ENCODE results near the gene HPD. TPM values are rescaled to one million over a fixed set of nuclear protein-coding genes. Genes with fewer than 3 reads are reported as not detected.
A peak's percentile ranks its signal among the peaks of the same experiment; 100 is the strongest.

The HPD gene
- total and polyA plus RNA-seq, 7 donors = 0.27 to 2.8 (median 0.61) TPM; not detected in 1

DNA sequence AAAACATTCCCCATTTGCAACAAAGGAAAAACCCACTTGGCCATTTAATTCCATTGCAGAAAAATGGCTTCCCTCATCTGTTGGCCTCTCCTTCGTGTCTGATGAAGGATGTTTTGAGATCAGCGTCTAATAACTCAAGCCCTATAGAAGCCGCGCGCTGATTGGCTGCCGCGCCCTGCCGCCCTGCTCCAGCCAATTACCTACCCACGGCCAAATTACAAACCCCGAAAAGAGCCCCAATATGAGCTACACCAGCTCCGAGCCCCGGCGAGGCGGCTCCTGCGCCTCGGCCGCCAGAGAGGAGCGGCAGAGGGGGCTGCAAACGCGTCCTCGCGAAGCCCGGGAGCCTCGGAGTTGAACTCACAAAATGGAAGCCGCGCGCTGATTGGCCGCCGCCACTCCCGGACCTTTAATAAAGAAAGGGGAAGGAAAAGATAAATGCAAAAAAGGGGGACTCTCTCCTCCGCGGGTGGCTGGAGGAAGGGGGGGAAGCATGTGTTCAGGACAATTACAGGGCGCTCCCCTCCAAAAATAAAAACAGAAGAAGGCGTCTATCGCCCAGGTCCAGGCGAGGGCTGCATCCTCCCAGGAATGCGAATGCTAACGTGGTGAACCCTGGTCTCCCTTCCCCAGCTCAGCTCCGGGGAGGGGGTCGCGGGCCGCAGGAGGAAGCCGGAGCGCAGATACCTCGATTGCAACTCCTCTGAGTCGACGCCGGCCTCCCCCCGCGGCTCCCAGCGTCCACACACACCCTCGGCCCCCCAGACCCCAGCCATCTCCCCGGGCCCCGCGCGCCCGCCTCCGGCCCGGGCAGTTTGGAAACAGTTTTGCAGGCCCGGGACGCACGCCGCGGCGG is 55.6 kb downstream of the HPD start:
- Histone ChIP-seq H3K27me3 (no peaks in the 10 kb centered on the region), H3K9me3 (no peaks in the 10 kb centered on the region), H3K4me3 (peak overlapping the region; percentile 63 to 81 (median 78)), H3K4me1 (peaks cover 0 to 50% (median 46%) of the 10 kb centered on the region in 4 donors), H3K36me3 (peaks cover 0 to 6% (median 1%) of the 10 kb centered on the region in 4 donors), H3K27ac (peak overlapping the region; percentile 100)
- peak; percentile 99 for TF ChIP-seq POLR2AphosphoS5 (IDR thresholded peaks at IDR 0.05)
- no peak for TF ChIP-seq CTCF (IDR thresholded peaks at IDR 0.05)
- TF ChIP-seq POLR2A (IDR thresholded peaks at IDR 0.05) = peak; percentile 97 to 99
- no peak for TF ChIP-seq EP300 (IDR thresholded peaks at IDR 0.05)
- DNase-seq = peak; percentile 96
- intact Hi-C loops (cut with DNase I) = loop anchor here (10.0 kb wide), 1 partner anchor 262 kb away; no protein-coding TSS in a partner anchor
- 0 to 1% methylated on average over 65 of the region's 65 CpGs for WGBS, 2 donors

GRCh38 chr12:121802485-121802842 is 56.2 kb downstream of the HPD start:
- intact Hi-C loops (cut with DNase I) = loop anchor here (10.0 kb wide), 1 partner anchor 262 kb away; no protein-coding TSS in a partner anchor
- Histone ChIP-seq H3K27me3 (no peaks in the 10 kb centered on the region), H3K4me1 (peaks cover 0 to 50% (median 47%) of the 10 kb centered on the region in 4 donors), H3K36me3 (peaks cover 0 to 1% (median 0%) of the 10 kb centered on the region in 4 donors), H3K9me3 (no peaks in the 10 kb centered on the region), H3K27ac (peak overlapping the region; percentile 100), H3K4me3 (peak overlapping the region; percentile 63 to 81 (median 78))
- no peak for TF ChIP-seq POLR2A (IDR thresholded peaks at IDR 0.05)
- TF ChIP-seq EP300 (IDR thresholded peaks at IDR 0.05) = no peak
- TF ChIP-seq POLR2AphosphoS5 (IDR thresholded peaks at IDR 0.05) = no peak
- no peak for TF ChIP-seq CTCF (IDR thresholded peaks at IDR 0.05)
- no peak for DNase-seq
- WGBS, 2 donors = 0% methylated on average over 1 of the region's 1 CpG

DNA sequence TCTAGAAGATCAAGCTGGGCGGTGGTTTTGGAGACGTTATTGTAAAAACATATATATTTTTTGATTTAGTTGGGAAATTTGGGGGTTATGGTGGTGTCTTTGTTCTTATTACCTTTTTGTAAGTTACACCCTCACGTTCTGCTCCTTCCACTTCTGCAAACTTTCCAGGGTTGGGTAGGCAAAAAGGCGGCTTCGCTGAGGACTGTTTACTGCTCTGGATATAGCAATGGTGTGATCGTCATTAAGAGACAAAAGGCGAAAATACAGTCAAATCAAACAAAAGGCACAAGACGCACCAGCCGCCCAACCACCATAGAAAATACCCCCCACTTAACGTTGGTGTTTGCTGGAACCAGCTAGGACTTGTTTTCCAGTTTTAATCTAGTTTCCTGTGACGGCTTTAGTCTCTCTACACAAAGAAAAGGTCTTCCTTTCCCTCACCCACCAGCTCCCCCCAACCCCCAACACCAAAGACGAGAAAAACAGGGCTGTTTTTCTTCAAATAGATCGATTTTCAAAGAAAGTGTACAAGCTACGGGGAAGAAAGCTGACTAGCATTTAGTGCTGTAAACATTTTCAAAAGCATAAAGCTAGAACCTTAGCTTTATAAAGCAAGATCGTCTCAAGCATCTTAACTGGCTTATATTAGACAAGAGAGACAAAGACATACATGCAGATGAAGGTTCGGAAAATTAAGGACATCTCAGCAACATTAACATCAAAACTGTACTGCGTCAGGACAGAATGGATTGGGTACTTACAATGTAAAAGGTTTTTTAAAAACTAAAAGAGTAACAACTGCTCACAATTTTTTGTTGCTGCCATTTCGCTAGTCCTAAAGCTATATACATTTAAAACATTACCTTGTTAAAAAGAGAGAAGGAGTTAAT is 56.8 kb downstream of the HPD start:
- no peaks in the 10 kb centered on the region for H3K27me3 ChIP-seq
- no peaks in the 10 kb centered on the region for H3K36me3 ChIP-seq
- 1% methylated on average over 18 of the region's 18 CpGs for WGBS, 2 donors
- intact Hi-C loops (cut with DNase I) = loop anchor here (10.0 kb wide), 1 partner anchor 263 kb away; no protein-coding TSS in a partner anchor
- no peaks in the 10 kb centered on the region for H3K9me3 ChIP-seq
- no peak for TF ChIP-seq POLR2AphosphoS5 (IDR thresholded peaks at IDR 0.05)
- no peak for TF ChIP-seq CTCF (IDR thresholded peaks at IDR 0.05)
- TF ChIP-seq POLR2A (IDR thresholded peaks at IDR 0.05) = no peak
- no peak for TF ChIP-seq EP300 (IDR thresholded peaks at IDR 0.05)
- H3K4me3 ChIP-seq = peak overlapping the region; percentile 63 to 81 (median 78)
- DNase-seq = no peak
- peaks cover 0 to 50% (median 46%) of the 10 kb centered on the region in 4 donors for H3K4me1 ChIP-seq
- peak overlapping the region; percentile 100 for H3K27ac ChIP-seq

- DNase-seq = peak; percentile 93
- Histone ChIP-seq H3K4me1 (peaks cover 0 to 50% (median 46%) of the 10 kb centered on the region in 4 donors), H3K9me3 (no peaks in the 10 kb centered on the region)
Observed at GRCh38 chr12:121800694-121801594, 57.7 kb downstream of the HPD start.

More at GRCh38 chr12:121800694-121801594, 57.7 kb downstream of the HPD start:
- peak; percentile 58 to 81 (median 74) for TF ChIP-seq POLR2AphosphoS5 (IDR thresholded peaks at IDR 0.05)
- no peak for TF ChIP-seq CTCF (IDR thresholded peaks at IDR 0.05)
- TF ChIP-seq EP300 (IDR thresholded peaks at IDR 0.05) = no peak
- TF ChIP-seq POLR2A (IDR thresholded peaks at IDR 0.05) = peak; percentile 72 to 79
- Histone ChIP-seq H3K4me3 (peak overlapping the region; percentile 63 to 81 (median 78)), H3K36me3 (peaks cover 0 to 5% (median 1%) of the 10 kb centered on the region in 4 donors), H3K27me3 (no peaks in the 10 kb centered on the region), H3K27ac (peak overlapping the region; percentile 100)
- 0 to 1% methylated on average over 86 of the region's 86 CpGs for WGBS, 2 donors
- intact Hi-C loops (cut with DNase I) = loop anchor here (10.0 kb wide), 1 partner anchor 264 kb away; no protein-coding TSS in a partner anchor
